ENCODE data around the gene PCYOX1L.

The PCYOX1L gene

DNA sequence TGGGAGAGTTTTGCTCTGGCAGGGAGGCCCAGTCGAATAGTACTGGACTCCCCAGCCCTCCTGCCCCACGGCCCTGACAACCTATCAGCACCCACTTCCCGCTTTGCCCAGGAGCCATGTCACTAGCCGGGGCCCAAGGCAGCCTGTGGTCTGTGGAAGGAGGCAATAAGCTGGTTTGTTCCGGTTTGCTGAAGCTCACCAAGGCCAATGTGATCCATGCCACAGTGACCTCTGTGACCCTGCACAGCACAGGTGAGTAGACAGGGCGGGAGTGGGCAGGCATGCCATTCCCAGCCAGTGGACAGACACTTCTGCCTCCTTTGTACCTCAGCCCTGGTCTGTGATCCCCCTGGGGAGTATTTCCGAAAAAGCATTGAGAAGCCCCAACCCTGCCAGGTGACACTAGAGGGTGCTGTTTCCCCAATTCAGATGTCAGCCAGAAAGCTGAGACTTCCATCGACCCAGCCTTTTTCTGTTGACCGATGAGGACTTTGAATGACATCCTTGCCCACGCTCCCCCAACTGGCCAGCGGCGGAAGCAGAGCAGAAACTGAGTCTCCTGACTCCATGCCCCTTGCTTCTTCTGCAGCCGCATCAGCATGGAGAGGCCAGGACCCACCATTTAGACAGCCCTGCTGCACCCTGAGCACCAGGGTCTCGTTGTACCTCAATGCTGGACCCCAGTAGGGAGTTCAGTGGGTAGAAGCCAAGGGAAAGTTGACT, 9.6 kb downstream of the PCYOX1L start:
- peak; percentile 94 for DNase-seq (ENCODE audit: low read depth, low spot score)

DNA sequence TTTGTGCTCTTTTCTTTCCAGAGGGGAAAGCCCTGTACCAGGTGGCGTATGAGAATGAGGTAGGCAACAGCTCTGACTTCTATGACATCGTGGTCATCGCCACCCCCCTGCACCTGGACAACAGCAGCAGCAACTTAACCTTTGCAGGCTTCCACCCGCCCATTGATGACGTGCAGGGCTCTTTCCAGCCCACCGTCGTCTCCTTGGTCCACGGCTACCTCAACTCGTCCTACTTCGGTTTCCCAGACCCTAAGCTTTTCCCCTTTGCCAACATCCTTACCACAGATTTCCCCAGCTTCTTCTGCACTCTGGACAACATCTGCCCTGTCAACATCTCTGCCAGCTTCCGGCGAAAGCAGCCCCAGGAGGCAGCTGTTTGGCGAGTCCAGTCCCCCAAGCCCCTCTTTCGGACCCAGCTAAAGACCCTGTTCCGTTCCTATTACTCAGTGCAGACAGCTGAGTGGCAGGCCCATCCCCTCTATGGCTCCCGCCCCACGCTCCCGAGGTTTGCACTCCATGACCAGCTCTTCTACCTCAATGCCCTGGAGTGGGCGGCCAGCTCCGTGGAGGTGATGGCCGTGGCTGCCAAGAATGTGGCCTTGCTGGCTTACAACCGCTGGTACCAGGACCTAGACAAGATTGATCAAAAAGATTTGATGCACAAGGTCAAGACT, 10.3 kb downstream of the PCYOX1L start:
- no peak for DNase-seq (ENCODE audit: low read depth, low spot score)

DNA sequence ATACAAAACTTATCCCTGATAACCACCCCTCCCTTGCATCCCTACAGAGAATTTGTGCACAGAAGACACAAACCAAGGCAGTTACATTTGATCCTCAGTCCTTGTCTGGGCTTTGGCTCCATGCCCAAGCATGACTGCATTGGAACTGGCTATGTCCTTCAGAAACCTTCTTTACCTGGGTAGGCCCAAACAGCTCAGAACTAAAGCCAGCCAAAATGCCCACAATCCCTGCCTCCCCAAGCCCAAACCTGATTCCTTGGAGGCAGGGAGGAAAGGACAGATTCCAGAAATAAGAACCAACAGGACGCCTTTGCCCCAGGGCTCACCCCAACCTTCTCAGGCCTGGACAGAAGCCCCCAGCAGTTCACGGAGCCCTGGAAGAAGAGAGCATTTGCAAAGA, 13.0 kb downstream of the PCYOX1L start:
- no peak for DNase-seq (ENCODE audit: low read depth, low spot score)

DNA sequence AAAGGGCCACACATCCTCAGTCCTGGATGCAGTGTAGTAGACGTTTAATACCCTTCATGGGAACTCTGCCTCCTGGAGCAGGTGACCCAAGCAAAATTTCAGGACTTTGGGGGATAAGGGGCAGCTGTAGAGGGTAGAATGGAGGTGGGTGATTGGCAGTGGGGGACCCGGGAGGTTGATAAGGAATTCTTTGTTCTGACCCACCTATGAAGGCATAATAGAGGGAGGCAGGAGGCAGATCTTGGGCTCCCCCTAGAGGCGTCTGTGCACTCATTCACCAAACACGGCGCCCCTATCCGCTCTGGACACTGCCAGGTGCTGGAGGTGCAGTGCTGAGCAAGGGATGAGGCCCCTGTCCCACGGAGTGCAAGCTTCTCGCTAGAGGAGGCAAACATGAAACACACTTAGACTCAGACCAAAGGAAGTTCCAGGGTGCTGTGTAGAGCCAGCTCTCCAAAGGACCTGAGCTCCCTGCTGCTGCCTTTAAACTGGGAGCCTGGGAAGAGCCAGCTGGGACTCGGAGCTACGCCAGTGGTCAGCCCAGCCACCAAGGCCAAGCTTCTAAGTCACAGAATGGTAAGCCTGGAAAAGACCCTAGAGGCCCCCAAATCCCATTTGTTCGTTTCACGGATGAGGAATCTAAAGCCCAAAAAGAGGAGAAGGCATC, 13.6 kb downstream of the PCYOX1L start:
- DNase-seq (ENCODE audit: low read depth, low spot score): peak; percentile 88

DNA sequence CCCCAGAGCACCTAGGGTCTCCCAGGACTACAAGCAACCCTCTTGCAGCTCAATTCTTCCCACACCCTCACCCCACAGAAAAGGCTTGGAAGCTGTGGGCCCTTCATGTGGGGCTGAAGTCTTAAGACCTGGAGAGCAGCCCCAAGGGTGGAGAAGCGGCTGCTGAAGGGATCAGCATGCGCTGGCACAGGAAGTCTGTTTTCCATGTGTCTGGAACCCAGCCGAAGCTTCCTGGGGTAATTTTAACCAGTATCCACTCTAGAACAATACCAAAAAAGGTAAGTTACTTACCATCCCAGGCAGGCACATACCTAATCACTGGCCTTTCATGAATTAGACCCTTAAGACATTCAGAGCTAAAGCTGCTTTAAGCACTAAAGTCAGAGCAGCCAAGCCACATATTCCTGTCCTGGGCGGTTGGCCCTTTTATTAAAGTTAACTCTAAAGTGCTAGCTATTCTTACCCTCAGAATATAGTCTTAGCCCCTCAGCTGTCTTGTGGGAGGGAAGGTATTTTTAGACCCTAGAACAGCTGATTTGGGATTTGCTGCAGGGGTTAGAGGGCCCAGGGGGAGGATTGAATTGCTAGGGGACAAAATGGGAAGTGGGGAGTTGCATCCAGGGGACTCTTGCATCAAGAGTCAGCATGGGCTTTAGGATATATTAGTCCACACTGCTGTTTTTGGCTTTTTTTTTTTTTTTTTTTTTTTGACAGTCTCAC, 14.4 kb downstream of the PCYOX1L start:
- DNase-seq (ENCODE audit: low read depth, low spot score): no peak

DNA sequence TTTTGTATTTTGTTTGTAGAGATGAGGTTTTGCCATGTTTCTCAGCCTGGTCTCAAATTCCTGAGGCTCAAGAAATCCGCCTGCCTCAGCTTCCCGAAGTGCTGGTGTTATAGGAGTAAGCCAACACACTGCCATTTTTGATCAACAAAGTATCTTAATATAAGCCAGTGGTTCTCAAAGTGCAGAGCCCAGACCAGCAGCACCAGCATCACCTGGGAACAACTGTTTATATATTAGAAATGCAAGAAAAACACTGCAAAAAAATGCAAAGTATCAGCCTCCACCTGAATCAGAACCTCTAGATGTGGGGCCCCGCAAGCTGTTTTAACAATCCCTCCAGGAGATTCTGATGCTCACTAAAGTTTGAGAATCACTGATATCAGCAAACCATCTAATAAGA, 15.1 kb downstream of the PCYOX1L start:
- DNase-seq (ENCODE audit: low read depth, low spot score): no peak

DNA sequence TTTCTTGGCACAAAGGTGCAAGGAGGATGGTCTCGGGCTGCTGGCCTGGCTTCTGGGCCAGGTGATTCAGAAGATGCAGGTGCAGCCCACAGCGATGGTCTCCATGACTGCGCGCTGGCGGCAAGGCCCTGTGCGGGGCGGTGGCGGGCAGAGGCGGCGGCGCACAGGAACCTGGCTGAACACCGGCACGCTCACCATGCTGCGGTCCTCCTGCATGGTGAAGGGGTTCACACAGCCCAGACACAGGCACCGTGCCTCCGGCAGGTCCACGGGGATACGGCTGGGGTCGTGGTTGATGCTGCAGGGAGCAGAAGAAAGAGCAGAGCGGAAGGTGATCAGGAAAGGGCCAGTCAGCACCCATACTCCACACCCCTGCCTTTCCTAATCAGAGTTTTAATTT, 16.5 kb downstream of the PCYOX1L start:
- DNase-seq (ENCODE audit: low read depth, low spot score): no peak

DNA sequence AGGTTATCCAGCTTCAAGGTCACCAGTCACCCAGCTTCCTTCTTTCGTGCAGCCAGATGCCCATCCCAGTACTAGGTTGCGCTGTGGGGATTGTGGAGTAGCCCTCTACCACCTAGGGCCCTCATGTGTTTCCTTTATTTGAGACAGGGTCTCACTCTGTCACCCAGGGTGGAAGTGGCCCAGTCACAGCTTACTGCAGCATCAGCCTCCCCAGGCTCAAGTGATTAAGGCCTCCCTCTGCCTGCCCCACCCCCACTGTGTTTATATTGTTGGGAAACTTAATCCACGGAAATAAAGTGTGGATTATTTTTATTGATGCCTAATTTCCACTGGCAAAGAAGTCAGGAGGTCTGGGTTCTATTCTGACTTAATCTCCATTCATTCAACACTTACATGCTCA, 17.0 kb downstream of the PCYOX1L start:
- no peak for DNase-seq (ENCODE audit: low read depth, low spot score)

DNA sequence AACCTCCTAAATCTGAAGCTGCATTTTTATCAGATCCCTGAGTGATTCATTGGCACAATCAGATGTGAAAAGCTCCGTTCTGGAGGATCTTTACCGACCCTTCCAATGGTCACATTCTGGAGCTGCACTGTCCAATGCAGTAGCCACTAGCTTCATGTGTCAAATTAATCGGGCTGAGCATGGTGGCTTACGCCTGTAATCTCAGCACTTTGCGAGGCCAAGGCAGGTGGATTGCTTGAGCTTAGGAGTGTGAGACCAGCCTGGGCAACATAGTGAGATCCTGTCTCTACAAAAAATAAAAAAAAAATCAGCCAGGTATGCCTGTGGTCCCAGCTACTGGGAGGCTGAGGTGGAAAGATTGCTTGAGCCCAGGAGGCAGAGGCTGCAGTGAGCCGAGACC, 17.6 kb downstream of the PCYOX1L start:
- no peak for DNase-seq (ENCODE audit: low read depth, low spot score)

DNA sequence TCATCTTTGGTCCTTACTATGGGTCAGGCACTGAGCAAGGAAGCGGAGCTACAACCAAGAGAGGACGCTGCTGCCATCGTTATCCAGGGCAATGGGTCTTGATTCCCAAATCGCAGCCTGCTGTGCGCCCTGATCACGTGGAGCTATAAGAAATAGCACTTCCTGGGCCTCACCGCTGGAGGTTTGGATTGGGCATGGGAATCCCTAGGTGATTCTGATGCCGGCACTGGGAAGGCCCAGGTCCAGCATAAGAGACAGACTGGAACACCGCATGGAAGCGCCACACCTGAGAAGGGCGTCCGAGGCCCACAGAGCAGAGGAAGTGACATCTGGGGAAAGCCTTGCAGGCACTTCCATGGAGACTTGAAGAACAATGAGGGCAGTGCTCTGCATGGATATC, 18.3 kb downstream of the PCYOX1L start:
- no peak for DNase-seq (ENCODE audit: low read depth, low spot score)

DNA sequence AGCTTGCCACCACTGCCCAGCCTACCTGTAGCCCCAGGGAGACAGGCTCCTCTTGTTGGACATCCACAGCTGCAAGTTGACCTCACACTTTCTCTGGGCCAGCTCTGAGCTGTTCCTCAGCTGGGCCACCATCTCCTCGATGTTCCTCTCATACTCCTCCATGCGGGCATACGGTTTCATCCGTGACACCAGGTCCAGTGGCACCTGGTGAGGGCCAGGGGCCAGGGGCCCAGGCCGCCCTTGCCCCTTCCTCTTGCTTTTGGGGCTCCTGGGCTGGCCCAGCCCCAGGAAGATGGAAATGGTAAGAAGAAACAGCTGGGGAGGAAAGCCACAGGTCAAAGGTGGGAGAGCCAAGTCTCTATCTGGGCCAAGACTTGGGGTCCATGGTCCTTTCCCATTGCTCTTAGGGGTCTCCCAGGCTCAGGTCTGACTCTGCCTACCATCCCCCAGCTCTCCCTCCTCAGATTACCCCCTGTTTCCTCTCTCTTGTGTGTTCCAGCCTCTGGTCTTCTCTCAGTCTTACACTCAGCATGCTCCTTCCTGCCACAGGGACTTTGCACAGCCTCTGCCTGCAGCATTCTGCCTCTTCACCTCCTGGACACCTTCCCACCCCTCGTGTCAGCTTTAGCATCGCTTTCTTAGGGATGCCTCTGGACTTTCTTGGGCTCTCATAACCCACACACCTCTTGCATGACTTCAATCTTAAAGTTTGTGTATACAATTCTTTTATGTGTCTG, 19.0 kb downstream of the PCYOX1L start:
- DNase-seq (ENCODE audit: low read depth, low spot score): no peak

DNA sequence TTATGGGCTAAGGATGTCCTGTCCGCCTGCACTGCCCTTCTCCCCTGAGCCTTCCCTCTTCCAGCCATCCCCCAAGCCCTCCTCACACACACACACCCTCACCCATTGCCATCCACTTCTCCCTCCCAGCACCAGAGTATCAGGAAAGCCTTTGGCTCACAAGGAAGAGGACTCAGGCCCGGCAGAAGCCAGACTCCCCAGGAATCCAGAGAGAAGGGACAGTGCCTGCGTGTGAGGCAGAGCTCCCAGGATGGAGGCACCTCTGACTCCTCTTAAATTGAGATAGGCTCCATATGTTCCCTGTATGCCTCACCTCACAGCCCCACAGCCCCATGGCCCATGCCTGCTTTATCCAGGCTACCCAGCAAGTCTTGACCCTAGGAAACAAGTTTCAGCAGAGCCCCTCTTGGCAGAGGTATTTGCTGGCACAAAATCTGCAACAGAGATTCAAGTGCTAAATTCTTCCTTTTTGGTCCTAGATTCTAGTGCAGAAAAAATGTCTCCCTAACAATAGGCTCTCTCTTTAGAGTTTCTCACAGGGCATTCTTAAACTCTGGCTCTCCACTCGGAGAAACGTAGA, 20.5 kb downstream of the PCYOX1L start:
- no peak for DNase-seq (ENCODE audit: low read depth, low spot score)

DNA sequence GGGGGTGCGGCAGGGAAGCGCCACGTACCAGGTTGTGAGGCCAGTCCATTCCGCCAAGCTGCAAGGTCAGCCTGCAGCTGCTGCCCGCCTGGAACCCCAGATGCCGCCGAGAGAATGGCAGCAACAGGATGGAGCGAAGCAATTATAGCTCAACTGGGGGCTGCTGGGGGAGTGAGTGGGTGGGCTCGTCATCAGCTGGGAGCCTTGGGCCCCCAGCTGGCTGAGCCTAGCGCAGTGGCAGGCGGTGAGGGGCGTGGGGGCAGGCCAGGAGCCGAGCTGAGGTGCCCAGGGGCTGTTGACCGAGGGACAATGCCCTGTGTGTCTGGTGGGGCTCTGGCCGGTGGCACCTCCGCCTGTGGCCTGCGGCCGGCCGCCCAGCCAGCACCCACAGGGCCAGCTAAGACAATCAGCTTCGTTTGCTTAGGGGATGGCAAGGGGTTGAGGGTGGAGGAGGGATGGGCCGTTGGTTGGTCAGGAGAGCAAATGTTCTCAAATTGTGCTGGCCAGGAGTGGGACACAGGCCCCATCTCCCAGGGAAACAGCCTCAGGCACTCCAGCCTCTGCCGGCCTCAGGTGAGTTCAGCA, 21.4 kb downstream of the PCYOX1L start, which contains the start of gene IL17B:
TSS of gene IL17B (minus strand) at position 116 of the 585 bp plus-strand sequence. CDS start at position 49, 67 bp downstream.
- DNase-seq (ENCODE audit: low read depth, low spot score): no peak

DNA sequence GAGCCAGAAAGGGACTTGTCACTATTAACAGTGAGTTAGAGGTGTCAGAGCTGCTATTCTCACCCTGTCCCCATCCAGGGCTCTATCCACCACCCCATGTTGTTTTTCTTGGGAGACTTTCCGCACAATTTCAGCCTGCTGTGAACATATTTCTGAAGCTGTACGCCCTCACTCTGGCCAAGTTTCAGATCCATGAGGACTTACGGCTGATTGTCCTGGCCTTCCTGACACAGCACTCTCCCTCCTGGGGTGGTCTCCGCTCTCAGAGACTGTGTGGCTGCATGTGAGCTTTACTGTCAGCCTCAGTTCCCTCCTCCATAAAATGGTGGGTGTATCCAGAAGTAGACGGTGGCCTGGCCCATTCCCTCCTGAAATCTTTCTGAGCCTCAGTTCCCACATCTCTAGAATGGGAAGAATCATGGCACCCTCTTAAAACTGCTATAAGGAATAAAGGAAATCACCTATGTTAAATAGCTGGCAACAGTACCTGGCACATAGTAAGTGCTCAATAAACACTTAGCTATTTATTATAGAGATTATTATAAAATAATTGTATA, 22.1 kb downstream of the PCYOX1L start:
- DNase-seq (ENCODE audit: low read depth, low spot score): no peak

DNA sequence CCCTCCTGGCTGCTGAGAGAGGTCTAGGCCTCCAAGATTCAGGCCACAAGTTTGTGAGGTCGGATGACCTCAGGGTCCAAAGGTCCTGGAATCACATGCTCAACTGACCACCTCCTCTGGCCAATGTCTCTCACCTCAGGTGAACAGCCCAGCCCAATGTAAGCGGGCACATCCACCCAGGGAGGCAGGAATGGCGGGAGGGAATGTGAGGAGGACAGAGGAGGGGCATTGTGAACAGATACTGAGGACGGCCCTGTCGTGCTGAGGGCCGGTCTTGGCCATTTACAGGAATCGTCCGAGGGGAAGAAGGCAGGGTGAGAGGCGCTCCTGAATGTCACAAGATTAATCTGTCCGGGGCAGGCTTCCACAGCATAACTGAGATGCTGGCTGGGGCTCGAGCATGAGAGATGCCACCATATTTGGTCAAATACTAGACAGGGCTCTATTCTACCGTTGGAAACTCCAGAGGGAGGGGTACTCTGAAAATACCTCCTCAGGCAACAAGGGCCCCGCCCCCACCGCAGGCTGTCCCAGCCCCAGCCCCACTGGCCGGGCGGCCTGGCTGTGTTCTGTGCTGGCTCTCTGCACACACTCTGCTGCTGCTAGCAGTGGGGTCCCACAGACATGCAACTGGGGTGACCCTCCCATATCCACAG, 22.7 kb downstream of the PCYOX1L start:
- DNase-seq (ENCODE audit: low read depth, low spot score): peak; percentile 57

DNA sequence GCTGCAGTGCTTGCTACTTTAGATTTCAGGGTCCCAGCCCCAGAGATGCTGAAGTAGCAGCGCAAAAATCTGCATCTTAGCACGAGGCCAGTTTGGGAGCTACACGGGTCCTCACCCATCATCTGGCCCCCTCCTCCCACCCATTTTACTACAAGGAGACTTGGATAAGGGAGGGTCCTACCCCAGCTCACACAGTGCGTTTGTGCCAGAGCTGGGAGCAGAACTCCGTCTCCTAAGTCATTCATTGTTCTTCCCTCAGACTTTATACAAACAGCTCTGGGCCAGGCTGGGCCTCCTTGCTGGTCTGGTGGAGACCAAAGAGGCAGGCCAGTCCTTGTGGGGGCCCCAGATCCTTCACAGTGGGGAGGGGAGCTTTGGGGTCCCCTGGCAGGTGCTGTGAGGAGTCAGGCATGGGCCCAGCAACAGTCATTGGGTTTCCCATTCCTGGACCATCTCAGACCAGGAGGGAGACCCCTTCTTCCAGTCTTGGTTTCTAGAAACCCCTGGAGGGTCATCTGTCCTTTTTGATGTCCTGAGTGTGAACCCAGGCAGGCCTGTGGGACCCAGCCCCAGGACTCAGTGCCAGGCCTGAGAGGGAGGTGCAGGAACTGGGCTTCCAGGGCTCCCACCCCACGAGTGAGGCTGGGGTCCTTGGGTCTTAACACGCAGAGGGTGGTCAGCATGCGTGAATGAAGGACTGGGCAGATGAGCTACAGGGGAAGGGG, 23.6 kb downstream of the PCYOX1L start:
- DNase-seq (ENCODE audit: low read depth, low spot score): no peak

DNA sequence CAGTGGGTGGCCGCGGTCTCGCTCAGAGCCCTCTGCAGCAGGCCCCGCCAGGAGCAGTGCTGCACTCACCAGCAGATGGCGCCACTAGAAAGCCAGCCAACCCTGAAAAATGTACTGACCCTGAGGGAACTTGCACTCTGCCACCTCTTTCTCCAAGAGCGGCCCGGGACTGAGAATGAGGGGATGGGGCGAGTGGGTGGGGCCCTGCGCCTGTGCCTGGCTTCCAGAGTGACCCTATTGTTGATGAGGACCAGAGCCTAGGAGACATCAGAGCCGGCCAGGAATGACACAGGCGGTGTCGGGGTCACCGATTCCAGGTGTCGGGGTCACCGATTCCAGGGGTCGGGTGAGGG, 24.1 kb downstream of the PCYOX1L start:
- peak; percentile 95 for DNase-seq (ENCODE audit: low read depth, low spot score)

DNA sequence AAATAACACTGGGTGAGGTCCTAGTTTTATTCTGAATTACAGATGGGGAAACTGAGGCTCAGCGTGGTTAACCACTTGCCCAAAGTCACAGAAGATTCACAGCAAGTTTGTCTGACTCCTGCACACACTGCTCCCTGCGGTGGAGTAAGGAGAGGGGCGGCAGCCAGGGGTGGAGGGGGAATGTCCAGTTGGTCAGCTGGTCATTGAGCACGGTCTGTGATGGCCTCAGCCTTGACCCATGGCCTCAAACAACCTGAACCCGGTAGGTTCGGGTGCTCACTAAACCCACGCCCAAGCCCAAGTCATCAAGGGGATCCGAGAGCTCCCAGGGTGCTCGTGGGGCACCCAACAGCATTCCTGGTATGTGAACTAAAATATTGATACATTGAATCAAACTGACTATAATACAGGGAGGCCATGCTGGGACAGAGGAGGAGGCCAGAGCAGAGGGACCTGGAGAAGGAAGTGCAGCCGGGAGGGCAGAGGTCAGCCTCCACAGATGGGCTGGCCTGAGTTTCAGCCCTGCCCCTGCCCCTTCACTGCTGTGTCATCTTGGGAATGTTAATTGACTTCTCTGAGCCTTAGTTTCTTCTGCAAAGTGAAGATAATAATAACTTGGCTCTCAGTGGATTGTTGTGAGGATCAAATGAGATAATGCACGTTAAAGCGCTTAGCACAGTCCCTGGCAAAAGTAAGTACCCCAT, 24.8 kb downstream of the PCYOX1L start:
- no peak for DNase-seq (ENCODE audit: low read depth, low spot score)

DNA sequence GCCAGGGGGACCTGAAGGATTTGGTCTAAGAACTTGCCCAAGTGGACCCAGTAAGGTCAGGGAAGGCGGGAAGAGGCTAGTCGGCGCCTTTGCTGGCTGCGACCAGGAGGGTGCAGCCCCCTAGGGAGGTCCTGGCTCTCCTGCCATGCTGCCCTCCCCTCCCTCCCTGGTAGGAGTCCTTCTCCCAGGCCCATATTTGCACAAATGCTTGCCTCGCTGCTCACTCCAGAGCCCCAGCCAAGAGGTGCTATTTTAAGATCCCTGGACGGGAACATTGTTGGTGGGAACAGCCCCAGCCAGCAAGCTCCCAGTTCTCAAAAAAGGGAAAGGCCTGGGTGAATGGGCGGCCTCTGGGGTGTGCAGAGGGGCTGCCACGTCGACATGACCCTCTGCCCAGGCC, 25.6 kb downstream of the PCYOX1L start:
- DNase-seq (ENCODE audit: low read depth, low spot score): no peak

All from ELF-1 (cell line).